Activated CD8-positive, alpha-beta memory T cell treated with anti-CD3 and anti-CD28 coated beads for 1 hour (primary cell): ENCODE measurements around the gene ZNF621.

Source experiments
- DNase-seq, 2 donors: peaks; one replicate each; pipeline ENCODE4 v3.0.0-alpha.2; 2020; ENCODE audit warnings: low read depth in 1 of 2; ENCODE audit errors: extremely low read depth in 1 of 2

The ZNF621 gene

DNA sequence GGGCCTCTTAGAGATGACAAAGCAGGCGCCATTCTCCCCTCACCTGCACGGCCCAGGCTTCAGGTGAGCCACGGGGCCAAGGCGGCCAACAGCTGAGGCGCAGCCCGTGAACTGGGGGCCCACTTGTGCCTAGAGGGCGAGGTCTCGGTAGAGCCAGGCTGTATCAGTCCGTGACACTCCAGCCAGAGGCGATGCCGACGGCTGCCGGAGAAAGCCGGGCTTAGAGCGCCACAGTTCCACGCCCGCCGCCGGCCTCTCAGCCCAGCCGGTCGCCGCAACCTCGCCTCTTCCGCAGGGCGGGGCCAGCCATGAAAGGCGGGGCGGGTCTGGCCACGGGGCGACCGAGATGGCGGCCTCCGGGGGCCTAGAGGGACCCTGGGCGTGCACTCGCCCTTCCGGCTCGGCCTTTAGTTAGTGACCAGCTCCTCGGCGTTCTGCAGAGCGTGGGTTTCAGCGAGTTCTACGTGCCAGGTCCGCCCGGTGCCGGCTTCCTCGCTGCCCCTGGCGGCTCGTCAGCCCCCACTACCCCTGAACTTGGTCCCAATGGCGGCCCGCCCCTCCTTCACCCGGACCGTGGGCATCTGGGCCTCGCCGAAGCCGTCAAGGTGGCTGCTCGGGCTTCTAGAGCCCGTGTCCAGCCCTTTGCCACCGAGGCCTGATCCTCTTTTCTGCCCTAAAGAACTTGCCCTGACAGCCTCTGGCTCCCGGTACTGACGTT, at the start of gene ZNF621:
Gene ZNF621, plus strand, starts transcription at position 393 of the 718 bp plus-strand sequence. CDS start 881 bp downstream, outside the sequence.
- DNase-seq, result peak; percentile 54 to 78

DNA sequence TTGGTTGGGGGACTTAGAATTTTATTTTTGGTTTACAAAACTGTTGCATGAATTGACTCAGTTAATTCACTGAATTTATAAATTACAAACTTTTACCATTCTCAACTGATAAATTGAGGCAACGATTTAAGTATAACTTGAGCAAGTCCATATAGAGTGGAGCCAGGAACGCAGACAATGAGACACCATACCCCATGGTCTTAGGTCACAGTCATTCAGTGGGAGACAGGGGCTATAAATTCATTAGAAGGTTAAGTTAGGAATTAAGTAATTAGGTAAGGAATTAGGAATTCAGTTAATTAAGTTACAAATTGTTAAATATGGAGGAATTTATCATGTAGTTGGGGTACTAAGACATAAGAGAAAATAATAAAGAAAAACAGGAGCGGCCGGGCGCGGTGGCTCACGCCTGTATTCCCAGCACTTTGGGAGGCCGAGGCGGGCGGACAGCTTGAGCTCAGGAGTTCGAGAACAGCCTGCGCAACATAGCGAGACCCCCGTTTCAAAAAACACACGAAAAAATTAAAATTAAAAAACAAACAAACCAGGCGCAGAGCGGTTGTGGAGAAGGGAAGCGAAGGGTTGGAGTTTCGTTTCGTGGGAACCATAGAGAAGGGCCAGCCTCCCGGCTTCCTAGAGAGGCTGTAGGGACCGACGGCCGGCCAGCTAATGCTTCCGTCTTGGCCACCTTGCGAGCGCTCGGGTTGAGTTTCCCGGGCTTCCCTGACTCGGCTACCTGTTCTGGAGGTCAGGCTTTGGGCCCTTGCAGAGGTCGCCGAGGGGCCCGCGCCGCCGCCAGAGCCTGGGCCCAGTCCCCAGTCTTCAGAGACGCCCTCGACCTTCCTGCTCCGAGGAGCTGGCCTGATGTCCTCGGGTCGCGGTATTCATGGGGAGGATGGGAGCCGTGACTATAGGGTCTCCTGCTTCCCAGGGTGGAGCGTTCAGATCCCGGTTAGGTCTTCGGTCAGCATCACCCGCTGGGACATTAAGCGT, 48.0 kb upstream of the ZNF621 start, which contains the start of gene ZNF619:
Gene ZNF619, plus strand, starts transcription at position 645 of the 993 bp plus-strand sequence. CDS start 858 bp downstream, outside the sequence.
- peak in 1 of 2 donors; percentile 25 for DNase-seq

- no peak for DNase-seq
Observed at GRCh38 chr3:40477666-40478065, 47.1 kb upstream of the ZNF621 start.

- no peak for DNase-seq
Observed at GRCh38 chr3:40487172-40487571, 37.6 kb upstream of the ZNF621 start.

- no peak for DNase-seq
Observed at GRCh38 chr3:40490916-40491315, 33.8 kb upstream of the ZNF621 start.

DNA sequence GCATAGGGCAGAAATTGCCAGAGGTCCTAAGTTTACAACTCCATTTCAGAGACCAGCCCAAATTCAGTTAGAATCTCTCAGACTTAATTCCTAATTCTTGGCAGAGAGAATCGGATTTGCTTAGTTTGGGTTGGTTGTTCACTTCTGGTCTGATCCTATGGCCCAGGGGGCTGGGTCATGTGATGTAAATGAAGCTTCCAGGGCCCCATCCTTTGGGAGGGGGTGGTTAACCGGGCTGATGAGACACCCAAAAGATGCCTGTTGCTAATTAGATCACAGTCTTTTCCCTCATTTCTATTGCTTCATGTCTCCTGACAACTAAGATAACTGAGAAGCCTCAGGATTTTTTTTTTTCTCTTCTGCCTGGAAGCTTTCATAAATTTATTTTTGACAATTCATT, 30.1 kb upstream of the ZNF621 start:
- DNase-seq, result no peak

DNA sequence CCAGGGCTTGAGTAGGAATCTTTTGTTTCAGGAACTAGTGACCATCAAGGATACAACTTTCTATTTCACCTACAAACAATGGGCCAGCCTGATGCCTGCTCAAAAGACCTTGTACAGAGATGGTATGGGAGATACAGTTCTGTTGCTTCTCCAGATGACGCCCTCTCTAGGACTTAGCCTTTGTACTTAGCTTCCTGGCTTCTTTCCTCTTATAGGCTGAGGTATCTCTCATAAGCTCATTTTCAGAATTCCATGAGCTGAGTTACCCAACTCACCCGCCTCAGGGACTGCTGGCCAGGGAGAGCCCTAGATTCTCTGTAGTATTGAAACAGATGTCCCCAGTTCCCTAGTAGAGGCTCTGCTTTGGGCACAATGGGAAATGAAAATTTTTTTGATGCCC, 27.5 kb upstream of the ZNF621 start:
- DNase-seq, result no peak

GRCh38 chr3:40499952-40500351, 24.8 kb upstream of the ZNF621 start:
- DNase-seq, result no peak

DNA sequence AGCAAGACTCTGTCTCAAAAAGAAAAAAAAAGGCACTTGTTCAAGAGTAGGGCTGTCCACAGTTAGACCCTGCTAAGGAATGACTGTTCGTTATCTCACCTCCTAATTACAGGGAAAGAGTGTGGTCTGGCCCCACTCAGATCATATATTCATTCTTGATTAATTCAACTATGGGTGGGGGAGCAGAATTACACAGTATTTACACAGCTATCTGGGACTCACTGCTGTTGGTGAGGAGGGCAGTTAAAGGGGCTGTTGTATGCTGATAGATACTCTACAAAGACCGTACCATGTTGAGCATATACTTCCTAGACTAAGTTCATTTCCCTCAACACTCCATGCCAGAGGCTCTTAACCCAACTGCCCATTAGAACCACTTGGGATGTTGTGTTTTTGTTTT, 22.7 kb upstream of the ZNF621 start:
- DNase-seq, result no peak

DNA sequence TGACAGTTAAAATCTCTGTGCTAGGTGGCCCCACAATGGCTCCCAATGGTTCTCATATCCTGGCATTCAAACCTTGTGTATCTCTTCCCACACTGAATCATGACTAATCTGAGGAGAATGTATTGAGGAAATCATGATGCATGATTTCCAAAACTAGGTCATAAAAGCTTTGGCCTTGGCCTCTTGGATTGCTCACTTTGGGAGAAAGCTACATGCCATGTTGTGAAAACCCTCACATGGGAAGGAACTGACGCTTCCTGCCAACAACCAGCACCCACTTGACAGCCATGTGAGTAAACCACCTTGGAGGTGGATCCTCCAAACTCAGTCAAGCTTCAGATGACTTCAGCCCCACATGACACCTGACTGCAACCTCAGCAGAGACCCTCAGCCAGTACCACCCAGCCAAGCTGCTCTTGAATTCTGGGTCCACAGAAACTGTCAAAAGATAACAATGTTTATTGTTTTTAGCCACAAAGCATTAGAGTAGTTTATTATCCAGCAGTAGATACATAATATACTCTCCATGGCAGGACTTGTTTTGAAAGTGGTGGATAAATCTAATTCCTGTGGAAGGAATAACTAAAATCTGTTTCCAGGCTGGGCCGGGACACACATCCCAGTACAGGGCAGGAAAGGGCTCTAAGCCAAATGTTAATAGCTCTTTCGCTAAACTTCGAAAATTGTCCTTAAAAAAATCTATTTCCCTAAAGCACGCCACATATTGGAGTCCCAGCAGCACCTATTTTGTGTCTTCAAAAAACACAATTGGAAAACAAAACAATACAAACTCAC, 19.9 kb upstream of the ZNF621 start:
- no peak for DNase-seq

- DNase-seq, result peak in 1 of 2 donors; percentile 38
Observed at GRCh38 chr3:40505599-40506462, 18.9 kb upstream of the ZNF621 start, which contains the start of gene ZNF620. Gene ZNF620, plus strand, starts transcription at chr3:40506039. Its CDS starts 314 bp downstream, at chr3:40506353.

- DNase-seq, result no peak
Observed at GRCh38 chr3:40511031-40511718, 13.6 kb upstream of the ZNF621 start.

GRCh38 chr3:40516201-40516600, 8.6 kb upstream of the ZNF621 start:
- no peak for DNase-seq

DNA sequence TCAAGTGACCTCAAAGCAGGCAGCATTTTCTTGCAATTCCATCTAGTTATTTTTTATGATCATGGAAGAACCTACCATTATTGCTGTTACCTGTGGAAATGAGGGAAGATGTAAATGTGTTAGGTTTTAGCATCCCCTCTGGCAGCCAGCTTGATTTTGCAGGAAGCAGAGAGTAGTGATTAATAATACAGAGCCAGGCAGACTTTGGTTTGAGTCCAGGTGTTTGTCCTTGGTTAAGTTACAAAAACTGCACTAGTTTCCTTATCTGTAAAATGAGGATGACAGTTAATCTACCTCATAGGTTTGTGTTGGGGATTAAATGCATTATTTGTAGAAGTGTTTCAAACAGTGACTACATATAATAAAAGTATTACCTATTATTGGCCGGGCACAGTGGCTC, 6.7 kb upstream of the ZNF621 start:
- DNase-seq, result no peak

DNA sequence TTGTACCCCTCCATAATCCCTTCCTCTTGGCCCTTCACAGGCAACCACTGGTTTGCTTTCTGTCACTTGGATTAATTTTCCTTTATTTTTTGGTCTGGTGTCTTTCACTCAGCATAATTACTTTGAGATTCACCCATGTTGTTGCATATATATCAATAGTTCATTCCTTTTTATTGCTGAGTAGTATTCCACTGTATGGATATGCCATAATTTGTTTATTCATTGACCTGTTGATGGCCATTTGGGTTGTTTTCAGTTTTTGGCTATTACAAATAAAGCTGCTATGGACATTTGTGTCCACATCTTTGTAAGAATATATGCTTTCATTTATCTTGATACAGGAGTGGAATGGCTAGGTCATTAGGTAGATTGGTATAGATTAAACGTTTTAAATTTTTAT, 5.9 kb upstream of the ZNF621 start:
- DNase-seq, result no peak

DNA sequence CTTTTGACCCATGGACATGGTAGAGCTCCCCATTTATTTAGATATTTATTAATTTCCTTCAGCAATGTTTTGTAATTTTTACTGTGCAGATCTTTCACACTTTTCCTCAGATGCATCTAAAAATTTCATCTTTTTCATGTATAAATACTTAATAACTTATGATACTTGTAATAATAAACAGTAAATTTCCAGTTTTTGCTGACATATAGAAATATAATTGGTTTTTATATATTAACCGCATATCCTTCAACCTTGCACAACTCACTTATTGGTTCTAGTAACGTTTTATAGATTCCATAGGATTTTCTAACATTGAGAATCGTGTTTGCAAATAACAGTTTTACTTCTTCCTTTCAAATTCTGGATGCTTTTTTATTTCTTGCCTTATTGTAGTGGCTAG, 3.5 kb upstream of the ZNF621 start:
- no peak for DNase-seq

GRCh38 chr3:40523781-40524180, 979 bp upstream of the ZNF621 start:
- no peak for DNase-seq

DNA sequence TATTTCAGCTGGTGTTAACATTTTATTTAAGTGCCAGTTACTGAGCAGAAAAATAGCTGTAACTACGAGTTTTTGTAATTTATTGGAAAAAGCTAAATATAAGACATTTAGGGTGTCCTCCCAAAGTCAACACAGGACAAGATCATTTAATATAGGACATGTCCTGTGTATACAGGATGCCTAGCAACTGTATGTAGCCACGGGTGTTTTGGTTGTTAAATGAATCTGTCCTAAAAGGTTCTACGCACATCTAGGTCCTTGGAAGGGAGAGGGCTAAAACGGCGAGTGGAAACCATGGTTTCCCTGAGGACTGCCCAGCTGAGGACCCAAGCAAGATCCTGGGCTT, 565 bp upstream of the ZNF621 start:
- DNase-seq, result no peak

DNA sequence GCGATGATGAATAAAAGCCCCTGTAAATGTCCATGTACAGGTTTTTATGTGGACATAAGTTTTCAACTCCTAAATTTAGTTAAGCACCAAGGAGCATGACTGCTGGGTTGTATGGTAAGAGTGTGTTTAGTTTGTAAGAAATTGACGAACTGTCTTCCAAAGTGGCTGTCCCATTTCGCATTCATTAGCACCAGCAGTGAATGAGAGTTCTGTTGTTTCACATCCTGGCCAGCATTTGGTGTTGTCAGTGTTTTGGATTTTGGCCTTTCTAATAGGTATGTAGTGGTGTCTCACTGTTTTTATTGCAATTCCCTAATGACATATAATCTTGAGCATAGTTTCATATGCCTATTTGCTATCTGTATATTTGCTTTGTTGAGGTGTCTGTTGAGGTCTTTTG, 3.7 kb downstream of the ZNF621 start:
- DNase-seq, result no peak
